Hepatocyte (in vitro differentiated cells): ENCODE results near the gene CDC5L. TPM values are rescaled to one million over a fixed set of nuclear protein-coding genes. Genes with fewer than 3 reads are reported as not detected.

Experiments used
- DNase-seq: peaks from one replicate; pipeline ENCODE4 v3.0.0-alpha.2; 2016; ENCODE audit warnings: low spot score
- H2AFZ ChIP-seq: fragments of 200-600 bp; sonication (generic); 2 replicates; pipeline ENCODE4 v1.6.0; 2016; ENCODE audit warnings: antibody characterized with exemption, mild to moderate bottlenecking
- H3K27ac ChIP-seq: fragments of 200-600 bp; sonication (generic); 2 replicates; pipeline ENCODE4 v1.5.1; 2016; ENCODE audit warnings: mild to moderate bottlenecking
- H3K27me3 ChIP-seq: fragments of 200-600 bp; sonication (generic); 2 replicates; pipeline ENCODE4 v1.6.1; 2016
- H3K36me3 ChIP-seq: fragments of 200-600 bp; sonication (generic); replicated peaks from 2 replicates; pipeline ENCODE4 v1.5.1; 2016; ENCODE audit warnings: low read depth; ENCODE audit not compliant: insufficient read depth
- H3K4me1 ChIP-seq: fragments of 200-600 bp; sonication (generic); 2 replicates; pipeline ENCODE4 v1.5.1; 2016; ENCODE audit warnings: mild to moderate bottlenecking, moderate library complexity; ENCODE audit not compliant: insufficient read depth
- H3K4me2 ChIP-seq: fragments of 200-600 bp; sonication (generic); 2 replicates; pipeline ENCODE4 v1.6.0; 2016
- H3K4me3 ChIP-seq: fragments of 200-600 bp; sonication (generic); 2 replicates; pipeline ENCODE4 v1.5.1; 2016; ENCODE audit warnings: mild to moderate bottlenecking
- H3K79me2 ChIP-seq: fragments of 200-600 bp; sonication (generic); 2 replicates; pipeline ENCODE4 v1.6.0; 2017; ENCODE audit warnings: mild to moderate bottlenecking
- H3K9me2 ChIP-seq: fragments of 200-600 bp; sonication (generic); replicated peaks from 2 replicates; pipeline ENCODE4 v1.6.0; 2017; ENCODE audit warnings: mild to moderate bottlenecking; ENCODE audit not compliant: insufficient read depth
- H3K9me3 ChIP-seq: fragments of 200-600 bp; sonication (generic); 2 replicates; pipeline ENCODE4 v1.5.1; 2016; ENCODE audit warnings: low read depth, mild to moderate bottlenecking
- H4K20me1 ChIP-seq: fragments of 200-600 bp; sonication (generic); 2 replicates; pipeline ENCODE4 v1.6.0; 2016; ENCODE audit warnings: mild to moderate bottlenecking; ENCODE audit not compliant: insufficient read depth, poor library complexity, severe bottlenecking
- EZH2 ChIP-seq: fragments of 200-600 bp; sonication (generic); IDR thresholded peaks from 2 replicates; pipeline ENCODE4 v1.6.1; 2016; ENCODE audit warnings: antibody characterized with exemption, mild to moderate bottlenecking, borderline replicate concordance
- EZH2phosphoT487 ChIP-seq: fragments of 200-600 bp; sonication (generic); IDR thresholded peaks from one replicate; pipeline ENCODE4 v1.6.1; 2018; ENCODE audit warnings: antibody characterized with exemption, mild to moderate bottlenecking, low read depth, moderate library complexity; ENCODE audit not compliant: unreplicated experiment, severe bottlenecking
- WGBS: methylation state at CpG from one replicate; pipeline ENCODE4 v1.1.6; 2016; ENCODE audit warnings: low lambda C conversion rate; ENCODE audit errors: missing lambda C conversion rate; 5-methylcytosine and 5-hydroxymethylcytosine counted together
- polyA plus RNA-seq: library from polyadenylated mRNA; unstranded; fragments of >200 nt; fragmentation: Nextera tagmentation; extraction: Ambion mirVana; gene quantifications from 2 replicates; pipeline ENCODE4 v1.2.1, GENCODE V29; 2016
- total RNA-seq: library from RNA; depleted of rRNA; stranded (reverse); fragments of >200 nt; gene quantifications from 2 replicates; pipeline ENCODE4 v1.2.3, GENCODE V29; 2014
- TF ChIP-seq, protein P1 (sequence below): fragments of 200-600 bp; sonication (generic); IDR thresholded peaks from 2 replicates; pipeline ENCODE4 v1.5.1; 2016; ENCODE audit warnings: antibody characterized with exemption, mild to moderate bottlenecking; ENCODE audit not compliant: poor library complexity

The CDC5L gene
- total and polyA plus RNA-seq, 2 experiments from 2014 or later = 10.0 to 23.1 TPM

DNA sequence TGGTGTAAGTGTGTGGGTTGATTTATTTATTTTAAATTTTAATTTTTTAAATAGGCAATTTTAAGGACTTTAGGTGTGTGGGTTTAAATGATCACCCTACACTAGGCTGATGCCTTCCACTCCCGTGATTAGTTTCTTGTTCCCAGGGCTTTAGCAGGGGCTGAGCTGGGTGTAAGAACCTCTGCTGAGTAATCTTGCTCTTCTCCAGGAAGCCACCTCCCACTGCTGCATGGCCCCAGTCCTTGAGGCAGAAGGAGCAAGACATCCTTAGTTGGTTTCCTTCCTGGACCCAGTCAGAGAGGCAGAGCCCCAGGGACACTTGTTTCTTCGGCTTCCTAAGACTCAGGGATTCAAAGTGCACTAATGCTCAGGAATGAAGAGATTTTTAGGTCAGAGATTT is 19.8 kb upstream of the CDC5L start:
- Histone ChIP-seq H3K27ac (no peak overlapping the region), H3K4me1 (no peaks in the 10 kb centered on the region), H3K4me3 (no peak overlapping the region), H3K4me2 (no peak overlapping the region), H3K36me3 (no peaks in the 10 kb centered on the region), H3K79me2 (no peaks in the 10 kb centered on the region), H2AFZ (no peak overlapping the region), H3K9me2 (no peaks in the 10 kb centered on the region), H4K20me1 (no peaks in the 10 kb centered on the region), H3K9me3 (no peaks in the 10 kb centered on the region), H3K27me3 (no peaks in the 10 kb centered on the region)
- DNase-seq = no peak
- WGBS = 66% methylated on average over 2 of the region's 2 CpGs
- TF ChIP-seq EZH2 (no peak), EZH2phosphoT487 (no peak)
- TF ChIP-seq, protein P1, sequence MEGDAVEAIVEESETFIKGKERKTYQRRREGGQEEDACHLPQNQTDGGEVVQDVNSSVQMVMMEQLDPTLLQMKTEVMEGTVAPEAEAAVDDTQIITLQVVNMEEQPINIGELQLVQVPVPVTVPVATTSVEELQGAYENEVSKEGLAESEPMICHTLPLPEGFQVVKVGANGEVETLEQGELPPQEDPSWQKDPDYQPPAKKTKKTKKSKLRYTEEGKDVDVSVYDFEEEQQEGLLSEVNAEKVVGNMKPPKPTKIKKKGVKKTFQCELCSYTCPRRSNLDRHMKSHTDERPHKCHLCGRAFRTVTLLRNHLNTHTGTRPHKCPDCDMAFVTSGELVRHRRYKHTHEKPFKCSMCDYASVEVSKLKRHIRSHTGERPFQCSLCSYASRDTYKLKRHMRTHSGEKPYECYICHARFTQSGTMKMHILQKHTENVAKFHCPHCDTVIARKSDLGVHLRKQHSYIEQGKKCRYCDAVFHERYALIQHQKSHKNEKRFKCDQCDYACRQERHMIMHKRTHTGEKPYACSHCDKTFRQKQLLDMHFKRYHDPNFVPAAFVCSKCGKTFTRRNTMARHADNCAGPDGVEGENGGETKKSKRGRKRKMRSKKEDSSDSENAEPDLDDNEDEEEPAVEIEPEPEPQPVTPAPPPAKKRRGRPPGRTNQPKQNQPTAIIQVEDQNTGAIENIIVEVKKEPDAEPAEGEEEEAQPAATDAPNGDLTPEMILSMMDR = no peak

DNA sequence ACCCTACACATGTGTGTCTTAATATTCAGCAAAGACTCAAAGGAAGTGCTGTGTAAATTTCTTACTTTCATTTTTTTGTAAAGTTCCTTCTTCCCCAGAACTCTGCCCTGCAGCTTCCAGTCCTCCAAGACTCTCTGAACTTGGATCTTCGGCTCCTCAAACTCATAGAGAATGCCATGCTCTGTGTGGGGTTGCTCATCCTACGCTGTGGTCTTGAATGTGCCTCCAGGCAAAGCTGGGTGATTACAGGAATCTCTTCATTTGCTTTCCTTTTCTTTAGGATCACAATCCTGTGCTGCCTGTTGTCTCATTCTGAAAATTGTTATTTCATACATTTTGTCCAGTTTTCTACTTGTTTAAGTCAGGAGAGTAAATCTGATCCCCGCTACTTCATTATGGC is 14.5 kb upstream of the CDC5L start:
- H3K27me3 ChIP-seq = no peaks in the 10 kb centered on the region
- H4K20me1 ChIP-seq = no peaks in the 10 kb centered on the region
- DNase-seq = no peak
- 75% methylated on average over 3 of the region's 3 CpGs for WGBS
- TF ChIP-seq EZH2 (no peak), EZH2phosphoT487 (no peak)
- TF ChIP-seq, protein P1 = no peak
- H3K9me2 ChIP-seq = no peaks in the 10 kb centered on the region
- no peaks in the 10 kb centered on the region for H3K4me1 ChIP-seq
- H2AFZ ChIP-seq = no peak overlapping the region
- no peak overlapping the region for H3K27ac ChIP-seq
- H3K9me3 ChIP-seq = no peaks in the 10 kb centered on the region
- no peak overlapping the region for H3K4me2 ChIP-seq
- H3K4me3 ChIP-seq = no peak overlapping the region
- H3K36me3 ChIP-seq = no peaks in the 10 kb centered on the region
- no peaks in the 10 kb centered on the region for H3K79me2 ChIP-seq

DNA sequence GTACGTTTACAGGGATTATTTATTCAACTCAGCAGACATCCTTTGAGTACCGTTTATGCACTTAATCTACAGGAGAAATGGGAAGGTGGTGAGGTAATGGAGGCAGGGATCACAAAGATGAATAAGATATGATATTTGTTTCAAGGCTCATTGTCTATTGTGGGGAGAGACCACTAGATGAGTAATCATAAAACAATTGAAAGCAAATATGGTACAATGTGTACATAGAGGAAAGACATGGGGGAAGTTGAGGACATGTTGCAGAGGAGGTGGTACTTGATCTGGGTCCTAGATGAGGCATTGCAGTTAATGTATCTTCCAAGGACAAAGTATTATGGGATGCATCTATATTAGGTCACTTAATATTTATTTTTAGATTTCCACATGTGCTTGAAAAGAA is 13.7 kb upstream of the CDC5L start:
- H3K9me2 ChIP-seq = no peaks in the 10 kb centered on the region
- no peak overlapping the region for H3K4me2 ChIP-seq
- no peaks in the 10 kb centered on the region for H4K20me1 ChIP-seq
- no peak overlapping the region for H3K4me3 ChIP-seq
- DNase-seq = no peak
- no peak overlapping the region for H2AFZ ChIP-seq
- no peaks in the 10 kb centered on the region for H3K79me2 ChIP-seq
- 71% methylated on average over 2 of the region's 2 CpGs for WGBS
- no peaks in the 10 kb centered on the region for H3K36me3 ChIP-seq
- H3K9me3 ChIP-seq = no peaks in the 10 kb centered on the region
- H3K27me3 ChIP-seq = no peaks in the 10 kb centered on the region
- H3K27ac ChIP-seq = no peak overlapping the region
- TF ChIP-seq, protein P1 = no peak
- no peak for TF ChIP-seq EZH2phosphoT487
- TF ChIP-seq EZH2 = no peak
- H3K4me1 ChIP-seq = no peaks in the 10 kb centered on the region

DNA sequence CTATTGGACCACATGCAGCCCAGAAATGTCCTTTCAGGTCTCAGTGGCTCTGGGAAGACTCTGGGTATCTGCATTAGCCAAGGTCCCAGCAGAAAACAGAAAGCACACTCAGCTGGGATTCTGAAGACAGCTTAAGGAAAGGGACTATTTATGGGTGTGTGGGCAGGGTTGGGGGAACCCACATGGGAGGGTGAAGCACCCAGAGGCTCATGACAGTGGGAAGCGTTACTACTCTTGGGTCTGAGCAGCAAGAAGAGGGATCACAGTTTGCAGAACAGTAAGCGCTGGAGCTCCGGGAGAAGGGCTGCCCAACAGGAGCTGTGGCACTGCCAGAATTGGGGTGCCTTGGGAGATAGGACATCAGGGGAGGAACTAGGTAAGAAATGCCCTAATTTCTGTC is 12.4 kb upstream of the CDC5L start:
- WGBS = 98% methylated on average over 3 of the region's 3 CpGs
- H2AFZ ChIP-seq = no peak overlapping the region
- no peaks in the 10 kb centered on the region for H3K4me1 ChIP-seq

More for the DNA sequence above, 12.4 kb upstream of the CDC5L start:
- Histone ChIP-seq H3K79me2 (no peaks in the 10 kb centered on the region), H4K20me1 (no peaks in the 10 kb centered on the region), H3K4me2 (no peak overlapping the region), H3K9me3 (no peaks in the 10 kb centered on the region), H3K9me2 (no peaks in the 10 kb centered on the region), H3K4me3 (no peak overlapping the region), H3K27me3 (no peaks in the 10 kb centered on the region), H3K36me3 (no peaks in the 10 kb centered on the region), H3K27ac (no peak overlapping the region)
- TF ChIP-seq EZH2 (no peak), EZH2phosphoT487 (no peak)
- TF ChIP-seq, protein P1 = no peak
- DNase-seq = no peak
